HuH-7 (cell line): ENCODE data around the gene MLKL.
A peak's percentile ranks its signal among the peaks of the same experiment; 100 is the strongest.
"Not testable (repeated sequence)": the region's sequence is repeated elsewhere in the genome, so short reads cannot be mapped to it uniquely, and the experiment has no call there.

Experiments
- DNase-seq: peaks from one replicate; pipeline ENCODE4 v3.0.0; 2011; ENCODE audit warnings: low spot score

The MLKL gene

DNA sequence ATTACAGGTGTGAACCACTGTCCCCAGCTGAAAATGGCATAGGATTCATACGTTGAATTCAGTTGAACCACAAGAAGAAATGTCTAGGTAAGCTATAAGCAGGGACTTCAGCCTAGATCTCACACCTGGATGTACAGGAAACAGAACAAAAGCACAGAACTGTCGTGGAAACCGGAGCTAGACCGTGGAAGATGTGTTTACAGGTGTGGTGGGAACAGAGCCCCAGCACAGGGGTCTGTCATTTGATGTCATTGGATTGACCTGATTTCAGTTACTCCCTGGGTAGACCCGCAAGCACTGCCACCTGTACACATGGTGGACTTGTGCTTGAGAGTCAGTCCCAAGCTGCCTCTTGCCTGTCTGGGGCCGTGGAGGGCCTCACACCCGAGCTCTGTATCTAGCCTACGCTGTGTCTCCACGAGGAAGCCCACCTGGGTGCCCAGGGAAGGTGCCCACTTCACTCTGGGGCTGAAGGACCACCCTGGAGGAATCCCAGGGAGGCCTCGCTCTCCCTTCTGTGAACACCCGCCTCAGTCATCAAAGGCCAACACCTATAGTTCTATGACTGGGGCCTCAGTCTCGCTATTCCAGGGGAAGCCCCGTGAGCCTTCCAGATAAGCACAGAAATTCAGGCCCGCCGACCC is 32.2 kb upstream of the MLKL start:
- no peak for DNase-seq

DNA sequence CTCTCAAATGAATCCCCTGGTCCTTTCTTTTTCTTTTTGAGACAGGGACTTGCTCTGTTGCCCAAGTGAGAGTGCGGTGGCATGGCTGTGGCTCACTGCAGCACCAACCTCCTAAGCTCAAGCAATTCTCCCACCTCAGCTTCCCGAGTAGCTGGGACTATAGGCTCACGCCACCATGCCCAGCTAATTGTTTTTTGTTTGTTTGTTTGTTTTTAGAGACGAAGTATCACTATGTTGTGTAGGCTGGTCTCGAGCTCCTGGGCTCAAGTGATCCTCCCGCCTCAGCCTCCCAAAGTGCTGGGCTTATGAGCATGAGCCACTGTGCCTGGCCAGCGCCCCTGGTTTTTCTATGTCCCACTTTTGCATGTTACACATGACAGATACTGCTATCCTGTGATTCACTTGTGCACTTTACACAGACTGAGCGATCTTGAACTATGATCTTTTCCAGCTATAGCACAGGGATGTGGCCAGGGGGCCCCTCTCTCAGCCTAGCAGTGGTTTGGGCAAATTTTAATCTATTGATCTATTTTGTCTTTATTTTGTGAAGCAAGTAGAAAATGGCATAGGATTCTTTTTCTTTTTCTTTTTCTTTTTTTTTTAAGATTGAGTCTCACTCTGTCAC is 31.3 kb upstream of the MLKL start:
- DNase-seq = no peak

DNA sequence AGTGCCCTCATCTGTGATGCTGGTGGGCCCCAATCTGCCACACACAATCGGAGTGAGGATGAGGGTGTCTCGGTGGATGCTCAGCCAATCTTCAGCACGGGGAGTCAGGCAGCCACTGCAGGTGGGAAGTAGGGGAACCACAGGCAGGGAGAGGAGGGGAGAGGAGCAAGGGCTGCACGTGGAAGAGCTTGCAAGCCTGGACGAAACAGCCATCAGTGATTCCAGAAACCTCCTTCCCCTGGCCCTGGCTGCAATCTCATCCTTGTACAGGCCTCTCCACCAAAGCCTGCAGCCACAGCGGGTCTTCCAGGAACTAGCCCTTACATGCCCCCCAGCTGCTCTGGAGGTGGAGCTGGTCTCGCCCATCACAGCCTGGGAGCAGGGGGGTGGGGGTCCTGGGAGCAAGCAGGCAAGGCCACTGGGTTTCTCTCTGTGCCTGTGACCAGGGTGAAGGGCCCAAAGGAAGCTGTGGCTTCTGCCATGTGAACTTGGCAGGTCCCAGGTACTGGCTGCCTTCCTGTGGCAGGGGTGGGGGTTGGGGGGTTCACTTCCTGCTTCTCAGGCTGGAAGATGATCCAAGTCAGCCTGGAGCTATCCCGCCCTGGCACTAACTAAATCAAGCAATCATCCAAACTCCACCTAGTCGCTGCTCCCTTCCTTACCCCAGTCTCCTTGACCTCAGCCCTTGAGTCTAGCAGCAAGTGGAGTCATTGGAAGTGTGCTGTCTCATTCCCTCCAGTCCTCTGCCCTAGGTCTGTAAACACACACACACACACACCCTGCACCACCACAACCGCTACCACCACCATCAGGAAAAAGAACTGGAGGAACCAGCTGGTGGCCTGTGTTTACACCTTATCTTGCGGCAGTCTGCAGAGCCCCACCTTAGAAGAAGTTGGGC is 29.4 kb upstream of the MLKL start:
- DNase-seq = no peak

DNA sequence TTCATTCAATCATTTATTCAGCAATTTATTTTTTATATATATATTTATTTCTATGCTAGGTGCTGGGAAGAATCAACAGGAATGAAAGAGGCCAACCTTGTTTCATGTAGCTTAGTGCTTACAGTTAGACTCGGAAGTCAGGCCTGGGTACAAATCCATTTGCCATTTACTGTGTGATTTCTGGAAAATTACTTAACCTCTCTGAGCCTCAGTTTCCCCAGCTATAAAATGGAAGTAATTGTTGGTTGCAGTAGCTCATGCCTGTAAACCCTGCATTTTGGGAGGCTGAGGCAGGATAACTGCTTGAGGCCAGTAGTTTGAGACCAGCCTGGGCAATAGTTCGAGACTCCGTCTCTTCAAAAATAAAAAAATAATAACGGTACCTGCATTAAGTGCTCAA is 27.2 kb upstream of the MLKL start:
- DNase-seq = no peak

DNA sequence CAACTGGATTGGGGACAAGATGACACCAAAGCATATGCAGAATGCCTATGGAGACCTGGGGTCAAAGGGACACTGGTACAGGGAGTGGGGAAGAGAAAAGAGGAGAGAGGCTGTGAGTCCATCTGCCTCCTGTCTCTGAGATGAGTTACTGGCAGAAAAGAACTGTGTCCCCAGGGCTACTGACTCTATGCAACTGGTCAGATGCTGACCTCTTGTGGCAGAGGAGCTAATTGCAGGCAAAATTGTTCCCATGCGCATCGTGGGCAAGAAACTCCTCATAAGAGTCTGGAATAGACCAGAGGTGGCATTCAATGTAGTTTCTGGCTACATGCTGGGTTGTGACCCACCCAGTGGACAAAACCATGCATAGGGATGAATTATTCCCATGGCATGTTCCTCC is 26.1 kb upstream of the MLKL start:
- DNase-seq = no peak

DNA sequence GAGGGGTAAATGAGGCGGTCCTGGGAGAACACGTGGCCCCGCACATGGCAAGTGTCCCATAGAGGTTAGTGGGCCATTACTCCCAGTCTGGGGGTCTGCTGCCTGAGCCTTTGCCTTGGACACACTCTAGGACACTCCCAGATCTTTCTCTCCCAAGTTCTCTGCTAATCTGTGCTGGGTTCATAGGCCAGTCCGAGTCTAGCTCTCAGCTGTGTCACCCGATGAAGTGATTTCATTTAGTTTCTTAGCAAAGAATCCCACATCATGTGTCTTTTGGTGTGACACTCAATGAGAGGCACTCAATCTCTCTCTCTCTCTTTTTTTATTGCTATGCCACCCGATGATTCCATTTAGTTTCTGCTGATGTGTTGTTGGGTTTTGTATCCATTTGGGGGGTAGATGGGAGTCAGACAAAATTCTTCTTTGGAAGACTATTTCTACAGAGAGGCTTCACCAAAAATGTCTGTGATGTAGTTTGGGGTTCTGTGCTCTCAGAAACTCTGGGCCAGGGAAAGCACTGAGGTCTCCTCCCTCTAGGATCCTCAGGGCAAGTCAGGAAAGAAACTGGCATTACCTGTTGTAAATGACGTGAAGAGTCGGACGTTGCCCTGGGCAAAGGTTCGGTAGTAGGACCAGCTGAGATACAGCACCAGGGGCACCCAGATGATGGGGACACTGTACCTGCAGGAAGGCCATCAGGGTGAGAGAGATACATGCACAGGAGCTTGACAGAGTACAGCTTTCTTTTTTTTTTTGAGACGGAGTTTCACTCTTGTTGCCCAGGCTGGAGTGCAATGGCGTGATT is 25.2 kb upstream of the MLKL start:
- no peak for DNase-seq

DNA sequence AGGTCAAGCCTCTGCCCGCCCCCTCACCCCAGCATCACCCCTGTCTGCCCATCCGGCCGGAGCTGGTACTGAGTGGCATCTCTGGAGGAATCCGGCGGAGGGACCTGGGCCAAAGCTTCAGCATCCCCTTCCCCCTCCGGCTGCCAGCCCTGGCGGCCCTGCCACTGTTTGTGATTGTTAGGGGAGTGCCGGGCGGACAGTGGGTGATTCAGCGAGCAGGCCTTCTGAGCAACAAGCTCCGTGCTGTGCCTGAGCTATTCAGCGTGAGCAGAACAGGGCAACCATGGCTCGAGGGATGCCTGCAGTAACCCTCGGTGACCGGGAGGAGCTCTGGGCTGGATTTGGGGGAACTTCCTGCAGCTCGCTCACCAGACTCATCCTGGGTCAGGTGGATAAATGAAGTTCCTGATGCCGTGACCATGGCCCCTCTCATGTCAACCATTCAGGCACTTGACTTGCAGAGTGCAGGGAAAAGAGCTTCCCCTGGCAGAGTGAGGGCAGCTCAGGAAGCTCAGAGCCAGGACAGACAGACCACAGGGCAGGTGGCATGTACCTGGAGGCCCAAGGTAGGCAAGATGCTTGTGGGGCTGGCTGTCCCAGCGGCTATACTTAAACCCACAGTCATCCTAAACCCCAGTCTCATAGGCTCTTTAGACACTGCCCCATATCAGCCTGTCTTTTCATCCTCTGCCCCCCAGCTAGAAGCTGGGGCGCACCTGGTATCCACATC is 24.3 kb upstream of the MLKL start:
- no peak for DNase-seq

DNA sequence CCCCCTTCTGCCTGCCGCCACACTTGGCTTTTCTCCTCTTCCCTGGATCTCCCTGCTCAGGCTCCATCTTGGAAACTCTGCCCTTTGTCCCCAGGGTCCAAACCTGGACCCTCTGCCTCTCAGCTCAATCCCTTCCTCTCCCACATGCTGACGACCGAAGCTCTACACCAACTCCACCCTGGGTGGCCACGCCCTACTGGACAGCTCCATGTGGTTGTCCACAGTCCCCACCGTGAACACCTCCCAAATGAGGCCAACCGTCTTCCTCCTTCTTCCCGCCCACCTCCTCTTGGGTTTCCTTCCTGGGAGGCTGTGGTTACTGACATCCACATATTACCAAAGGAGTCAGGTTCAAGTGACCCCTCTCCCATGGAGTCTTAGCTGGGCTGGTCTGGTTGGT is 22.6 kb upstream of the MLKL start:
- DNase-seq = no peak

DNA sequence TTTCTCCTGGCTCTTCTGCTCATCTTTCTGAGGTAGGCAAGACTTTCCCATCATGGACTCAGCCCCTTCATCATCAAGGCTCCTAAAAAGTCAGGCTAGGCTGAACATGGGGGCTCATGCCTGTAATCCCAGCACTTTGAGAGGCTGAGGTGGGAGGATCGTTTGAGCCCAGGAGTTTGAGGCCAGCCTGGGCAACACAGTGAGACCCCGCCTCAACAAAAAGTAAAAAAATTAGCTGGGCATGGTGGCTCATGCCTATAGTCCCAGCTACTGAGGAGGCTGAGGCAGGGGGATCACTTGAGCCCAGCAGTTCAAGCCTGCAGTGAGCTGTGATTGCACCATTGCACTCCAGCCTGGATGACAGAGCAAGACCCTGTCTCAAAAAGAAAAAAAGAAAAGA is 21.5 kb upstream of the MLKL start:
- DNase-seq = not testable (repeated sequence)

DNA sequence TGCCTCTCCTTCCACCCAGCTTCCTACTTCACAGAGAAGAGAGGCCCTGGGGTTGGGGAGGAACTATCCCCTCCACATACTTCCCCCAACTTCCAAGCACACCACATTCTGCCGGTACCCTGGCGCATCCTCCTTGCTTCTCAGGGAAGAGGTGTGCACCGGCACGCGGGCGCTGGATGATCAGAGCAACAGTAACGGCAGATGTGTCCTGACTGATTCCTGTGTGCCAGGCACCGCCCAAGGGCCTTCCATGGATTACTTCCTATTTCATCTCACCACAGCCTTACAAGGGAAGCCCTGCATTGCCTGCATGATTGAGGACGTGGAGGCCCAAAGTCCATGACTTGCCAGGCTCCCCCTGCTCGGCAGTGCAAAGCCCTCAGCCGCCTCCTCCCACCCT is 21.1 kb upstream of the MLKL start:
- no peak for DNase-seq

DNA sequence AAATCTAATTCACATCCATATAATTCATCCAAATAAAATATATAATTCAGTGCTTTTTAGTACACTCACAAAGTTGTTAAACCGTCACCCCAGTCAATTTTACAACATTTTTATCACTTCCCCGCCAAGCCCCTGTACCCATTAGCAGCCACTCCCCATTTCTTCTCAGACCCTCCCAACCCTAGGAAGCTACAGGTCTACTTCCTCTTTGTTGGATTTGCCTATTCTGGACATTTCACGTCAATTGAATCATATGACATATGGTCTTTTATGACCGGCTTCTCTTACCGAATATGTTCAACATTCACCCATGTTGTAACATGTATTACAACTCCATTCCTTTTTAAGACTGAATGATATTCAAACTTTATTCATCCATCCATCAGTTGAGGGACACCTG is 19.9 kb upstream of the MLKL start:
- no peak for DNase-seq

DNA sequence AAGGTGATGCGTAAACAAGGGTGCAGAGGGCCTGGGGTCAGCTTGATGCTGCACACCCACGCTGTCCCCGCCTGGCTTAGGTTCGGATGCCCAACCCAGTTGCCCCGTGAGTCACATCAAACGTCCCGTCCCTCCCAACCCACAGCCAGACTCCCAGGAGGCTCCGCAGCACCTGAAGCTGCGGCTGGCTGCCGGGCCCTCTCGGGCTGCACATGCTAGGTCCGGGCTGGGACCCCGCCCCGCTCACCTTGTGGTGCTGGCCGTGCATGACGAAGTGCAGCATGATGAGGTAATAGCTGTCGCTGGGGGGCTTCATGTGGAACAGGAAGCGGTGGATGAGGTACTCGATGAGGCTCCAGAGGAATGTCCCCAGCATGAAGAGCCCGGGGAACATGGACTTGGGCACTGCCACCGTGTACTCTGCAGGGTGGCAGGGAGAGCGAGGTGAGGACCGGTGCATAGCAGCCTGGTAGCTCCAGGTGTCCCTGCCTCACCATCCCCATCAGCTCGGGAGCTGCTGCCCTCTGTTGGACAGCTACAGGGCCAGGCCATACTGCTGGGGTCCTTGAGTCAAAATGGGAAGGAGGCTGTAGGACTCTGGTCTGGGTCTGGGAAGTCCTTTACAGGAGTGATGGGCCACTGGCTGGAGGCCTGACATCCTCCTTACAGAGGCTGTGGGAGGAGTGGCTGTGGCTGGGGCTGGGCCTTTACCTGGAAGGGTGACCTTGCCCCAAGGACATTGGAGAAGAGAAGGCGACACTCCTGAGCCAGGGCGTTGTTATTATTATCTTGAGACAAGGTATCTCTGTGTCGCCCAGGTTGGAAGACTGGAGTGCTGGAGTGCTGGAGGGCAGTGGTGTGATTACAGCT is 18.3 kb upstream of the MLKL start:
- DNase-seq = no peak

DNA sequence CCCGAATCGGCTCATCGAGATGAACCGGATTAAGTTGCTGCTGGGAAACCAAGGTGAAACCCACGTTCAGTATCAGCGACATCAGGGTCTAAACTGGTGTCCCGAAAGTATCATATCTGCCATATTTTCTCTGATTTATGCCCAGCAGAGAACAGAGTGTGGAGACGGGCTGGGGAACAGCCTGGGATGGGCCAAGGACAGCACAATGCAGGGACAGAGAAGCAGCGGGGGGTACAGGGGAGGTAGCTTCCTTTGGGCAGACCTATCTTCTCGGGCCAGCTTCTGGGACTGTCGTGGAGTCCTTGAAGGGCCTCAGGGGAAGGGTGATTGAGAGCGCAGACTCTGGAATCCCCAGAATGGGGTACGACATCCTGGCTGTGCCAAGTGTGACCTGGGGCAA is 17.5 kb upstream of the MLKL start:
- DNase-seq = no peak

DNA sequence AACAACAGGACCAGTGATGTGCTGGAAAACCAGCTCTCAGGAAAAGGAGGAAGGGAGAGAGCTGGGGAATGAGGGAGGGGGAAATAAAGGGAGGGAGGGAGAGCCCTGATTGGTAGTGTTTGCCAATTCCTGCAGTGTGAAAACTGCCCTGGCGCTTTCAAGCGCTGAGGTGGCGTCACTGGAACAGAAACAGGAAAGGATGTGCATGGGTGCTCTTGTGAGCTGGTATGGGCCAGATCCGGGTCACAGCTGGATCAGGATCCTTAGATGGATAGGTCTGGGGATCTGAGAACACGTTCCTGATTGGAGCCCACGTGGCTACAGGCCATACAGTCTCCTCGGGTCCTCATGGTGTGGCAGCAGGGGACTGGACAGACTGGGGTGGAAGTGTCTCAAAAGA is 16.7 kb upstream of the MLKL start:
- DNase-seq = no peak

DNA sequence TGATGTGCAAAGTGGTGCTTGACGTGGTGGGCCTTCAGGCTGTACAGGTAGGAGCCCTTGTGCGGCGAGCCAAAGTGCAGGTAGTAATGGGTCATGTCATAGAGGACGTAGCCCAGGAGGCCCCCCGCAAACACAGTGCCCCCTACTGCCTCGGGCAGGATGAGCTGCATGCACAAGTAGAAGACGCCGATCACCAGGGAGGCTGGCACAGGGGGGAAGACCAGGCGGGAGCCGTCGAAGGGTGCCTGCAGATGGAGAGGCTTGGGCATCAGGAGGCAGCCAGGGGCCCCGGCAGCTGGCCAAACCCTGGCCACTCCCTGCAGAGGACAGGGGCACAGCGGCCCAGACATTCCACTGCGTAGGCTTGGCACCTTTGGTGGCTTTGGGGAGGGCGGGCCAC is 15.7 kb upstream of the MLKL start:
- DNase-seq = no peak

DNA sequence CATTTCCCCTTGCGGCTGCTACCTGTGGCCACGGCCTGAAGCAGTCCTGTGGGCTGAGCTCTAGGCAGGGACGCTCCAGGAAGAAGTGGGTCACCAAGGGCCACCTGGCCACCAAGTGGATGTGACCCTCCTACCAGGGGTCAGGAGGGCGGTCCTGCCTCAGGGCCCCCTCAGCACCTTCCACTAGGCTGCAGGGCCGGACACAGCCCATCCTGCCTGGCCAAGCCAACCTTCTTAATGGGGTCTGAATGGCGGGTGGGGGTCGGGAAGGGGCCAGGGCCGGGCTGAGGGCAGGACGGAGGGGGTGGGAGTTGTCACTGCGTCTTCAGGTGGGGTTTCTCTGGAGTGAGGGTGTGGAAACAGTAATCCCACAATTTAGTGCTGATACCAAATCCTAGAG is 13.2 kb upstream of the MLKL start:
- DNase-seq = no peak

DNA sequence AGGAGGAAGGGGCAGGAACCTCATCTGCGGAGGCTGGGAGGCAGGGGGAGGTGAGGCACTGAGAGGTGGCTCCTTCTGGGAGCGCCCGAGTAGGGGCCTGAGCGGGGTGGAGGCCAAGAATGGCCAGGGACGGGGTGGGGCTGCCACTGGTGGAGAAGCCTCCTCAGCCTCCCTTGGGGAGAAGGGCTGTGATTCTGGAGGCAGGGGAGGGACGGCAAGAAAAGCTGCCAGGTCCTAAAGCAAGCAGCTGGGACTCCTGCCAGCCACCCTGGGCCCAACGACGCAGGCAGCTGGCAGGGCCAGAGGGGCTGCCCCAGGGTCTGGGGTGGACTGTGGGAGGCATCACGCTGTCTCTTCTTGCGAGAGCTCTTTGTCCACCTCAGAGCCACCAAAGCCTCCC is 12.7 kb upstream of the MLKL start:
- no peak for DNase-seq

DNA sequence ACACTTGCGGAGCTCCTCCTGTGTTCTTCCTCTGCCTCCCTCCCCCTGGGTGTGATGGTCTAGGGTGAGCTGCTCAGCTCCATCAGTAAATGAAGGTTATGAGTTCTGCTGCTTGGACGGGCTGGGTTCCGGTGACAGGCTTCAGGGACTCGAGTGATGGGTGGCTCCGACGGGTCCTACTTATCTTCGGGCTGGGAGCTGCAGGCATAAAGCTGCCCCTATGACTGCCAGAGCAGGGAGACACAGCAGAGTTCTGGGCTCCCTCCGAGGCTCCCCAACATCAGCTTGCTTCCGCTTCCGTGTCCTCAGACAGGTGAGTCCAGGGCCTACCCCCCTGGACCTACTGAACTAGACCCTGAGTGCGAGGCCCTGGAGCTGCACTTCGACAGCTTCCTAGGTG is 11.3 kb upstream of the MLKL start:
- DNase-seq = no peak

DNA sequence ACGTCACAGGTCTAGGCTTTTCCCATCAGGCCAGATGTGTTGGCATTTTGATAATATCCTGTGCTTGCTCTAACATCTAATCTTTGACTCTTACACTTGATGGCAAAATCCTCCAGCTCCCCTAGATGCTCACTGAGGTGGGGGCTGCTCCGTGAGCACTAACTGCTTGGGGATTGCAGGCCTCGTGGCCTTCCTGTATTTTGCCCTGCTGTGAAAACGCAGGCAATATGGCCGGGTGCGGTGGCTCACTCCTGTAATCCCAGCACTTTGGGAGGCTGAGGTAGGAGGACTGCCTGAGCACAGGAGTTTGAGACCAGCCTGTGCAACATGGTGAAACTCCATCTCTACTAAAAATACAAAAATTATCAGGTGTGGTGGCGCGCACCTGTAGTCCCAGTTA is 9.7 kb upstream of the MLKL start:
- no peak for DNase-seq

DNA sequence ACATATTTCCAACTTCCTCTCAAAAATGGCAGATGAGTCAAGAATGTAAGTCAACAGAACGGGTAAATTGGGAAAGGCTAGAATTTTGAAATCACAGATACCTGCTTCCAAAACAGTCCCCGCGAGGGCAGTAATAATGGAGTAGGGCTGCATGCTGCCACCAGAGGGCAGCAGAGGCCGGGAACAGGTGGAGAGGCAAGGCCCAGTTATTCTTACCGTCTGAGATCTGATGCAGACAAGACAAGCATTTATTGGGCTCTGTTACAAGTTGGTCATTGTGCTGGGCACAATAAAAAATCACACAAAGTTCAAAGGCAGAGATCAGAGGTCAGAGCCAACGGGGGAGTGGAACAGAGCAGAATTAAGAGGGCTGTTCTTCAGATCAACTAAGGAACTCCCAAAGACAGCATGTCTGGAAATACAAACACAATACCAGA is 8.8 kb upstream of the MLKL start:
- peak; percentile 90 for DNase-seq

DNA sequence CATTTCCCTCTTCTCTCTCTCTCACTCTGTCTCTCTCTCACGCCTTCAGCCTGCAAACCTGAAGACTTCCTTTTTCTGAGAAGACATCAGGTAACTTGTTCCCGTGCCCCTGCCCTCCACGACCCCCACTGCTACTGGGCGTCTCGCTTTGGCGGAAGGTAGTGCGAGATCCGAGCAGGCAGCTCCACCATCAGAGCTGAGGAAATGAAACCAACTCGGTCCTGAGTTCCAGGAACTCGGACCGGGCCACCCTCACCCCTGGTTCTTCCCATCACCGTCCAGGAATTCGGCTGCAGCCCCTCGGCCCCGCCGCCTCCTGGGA is 585 bp downstream of the MLKL start:
- peak; percentile 58 for DNase-seq
